ENCODE measurements around the gene MRPL49. TPM values are rescaled to one million over a fixed set of nuclear protein-coding genes. Genes with fewer than 3 reads are reported as not detected.

The MRPL49 gene
- total and polyA plus RNA-seq, 2 donors (not counting 1 experiment from before 2014, with no cell fraction given) = 39.6 to 48.5 TPM

GRCh38 chr11:65084598-65085375 lies 37.3 kb upstream of the MRPL49 start:
- no peaks in the 10 kb centered on the region for H3K27me3 ChIP-seq (replicated peaks in 1 of 4; ENCODE audit: control extremely low read depth in 1 of 4, control insufficient read depth in 3 of 4, insufficient read depth in 4 of 4, low read length in 3 of 4)
- CTCF ChIA-PET = interaction anchor here (0.8 to 1.3 kb wide), 5 partner anchors 8 to 183 kb away, joined by 3 to 6 read pairs (median 3); partner anchors contain the start of genes FAU and MRPL49
- peaks cover 8% of the 10 kb centered on the region for H4K20me1 ChIP-seq (ENCODE audit: control insufficient read depth, insufficient read depth, low read length, poor library complexity, severe bottlenecking)
- peaks cover 0 to 47% of the 10 kb centered on the region in 2 experiments for H3K36me3 ChIP-seq (replicated peaks in 1 of 2; ENCODE audit: control extremely low read depth in 1 of 2, control insufficient read depth in 1 of 2, extremely low read depth in 1 of 2, insufficient read depth in 2 of 2, low read length in 1 of 2)
- Mint-ChIP-seq H3K27me3 (no peaks in the 10 kb centered on the region), H3K9me3 (ENCODE audit: insufficient read depth) (no peaks in the 10 kb centered on the region), H3K4me3 (peak overlapping the region; percentile 98), H3K4me1 (peaks cover 28% of the 10 kb centered on the region), H3K27ac (peak overlapping the region; percentile 100)
- H3K79me2 ChIP-seq (ENCODE audit: control insufficient read depth, insufficient read depth, low read length) = peaks cover 21% of the 10 kb centered on the region
- peak overlapping the region; percentile 86 for H3K9ac ChIP-seq (ENCODE audit: low read length)
- TF ChIP-seq EZH2 (IDR thresholded peaks at IDR 0.05; ENCODE audit: borderline replicate concordance, insufficient read depth, low read depth, low read length, poor library complexity, severe bottlenecking) = no peak
- TF ChIP-seq CTCF (IDR thresholded peaks at IDR 0.05) = no peak
- 46% methylated on average over 18 of the region's 23 CpGs for WGBS (ENCODE audit: insufficient coverage)
- peak overlapping the region; percentile 91 to 94 for H3K27ac ChIP-seq (ENCODE audit: low read length in 2 of 2)
- DNase-seq = no peak
- H3K9me3 ChIP-seq (ENCODE audit: control extremely low read depth in 1 of 3, control insufficient read depth in 2 of 3, insufficient read depth in 1 of 3, low read length in 2 of 3) = no peaks in the 10 kb centered on the region
- peak overlapping the region; percentile 61 to 81 (median 76) for H3K4me3 ChIP-seq (ENCODE audit: control extremely low read depth in 1 of 5, extremely low read depth in 1 of 5, insufficient read depth in 1 of 5, low read depth in 2 of 5, low read length in 4 of 5)
- peak overlapping the region; percentile 88 for H3K4me2 ChIP-seq (replicated peaks; ENCODE audit: low read depth, low read length, poor library complexity, severe bottlenecking)
- no peak for ATAC-seq (ENCODE audit: low read depth)
- H2AFZ ChIP-seq (ENCODE audit: insufficient read depth, low read depth, low read length, poor library complexity, severe bottlenecking) = peak overlapping the region; percentile 98
- POLR2A ChIA-PET = interaction anchor here (0.6 kb wide), 1 partner anchor 10 kb away, joined by 7 read pairs; no protein-coding TSS in a partner anchor
- peaks cover 12 to 19% of the 10 kb centered on the region in 2 donors for H3K4me1 ChIP-seq (ENCODE audit: control insufficient read depth in 2 of 2, insufficient read depth in 2 of 2, low read length in 2 of 2)
- intact Hi-C loops (cut with micrococcal nuclease) = loop anchor here (1.0 kb wide), 9 partner anchors 12 to 167 kb away; partner anchors contain the start of genes ARL2, ATG2A, FAU and MRPL49

- peak overlapping the region; percentile 100 for H3K27ac Mint-ChIP-seq
- peak overlapping the region; percentile 98 for H3K4me3 Mint-ChIP-seq
- H3K4me2 ChIP-seq (replicated peaks; ENCODE audit: low read depth, low read length, poor library complexity, severe bottlenecking) = no peak overlapping the region
- no peaks in the 10 kb centered on the region for H3K9me3 ChIP-seq (ENCODE audit: control extremely low read depth in 1 of 3, control insufficient read depth in 2 of 3, insufficient read depth in 1 of 3, low read length in 2 of 3)
- no peak overlapping the region for H3K9ac ChIP-seq (ENCODE audit: low read length)
- peaks cover 8% of the 10 kb centered on the region for H4K20me1 ChIP-seq (ENCODE audit: control insufficient read depth, insufficient read depth, low read length, poor library complexity, severe bottlenecking)
- H3K36me3 ChIP-seq (replicated peaks in 1 of 2; ENCODE audit: control extremely low read depth in 1 of 2, control insufficient read depth in 1 of 2, extremely low read depth in 1 of 2, insufficient read depth in 2 of 2, low read length in 1 of 2) = peaks cover 0 to 47% of the 10 kb centered on the region in 2 experiments
- ChIA-PET CTCF (interaction anchor here (0.8 to 1.3 kb wide), 5 partner anchors 9 to 182 kb away, joined by 3 to 6 read pairs (median 3); partner anchors contain the start of genes FAU and MRPL49), POLR2A (no interaction called here)
- DNase-seq (no peak), ATAC-seq (ENCODE audit: low read depth) (no peak)
- intact Hi-C loops (cut with micrococcal nuclease) = no loop called here
- no peaks in the 10 kb centered on the region for H3K9me3 Mint-ChIP-seq (ENCODE audit: insufficient read depth)
- H3K27me3 Mint-ChIP-seq = no peaks in the 10 kb centered on the region
- 100% methylated on average over 1 of the region's 4 CpGs for WGBS (ENCODE audit: insufficient coverage)
- no peak for TF ChIP-seq EZH2 (IDR thresholded peaks at IDR 0.05; ENCODE audit: borderline replicate concordance, insufficient read depth, low read depth, low read length, poor library complexity, severe bottlenecking)
- TF ChIP-seq CTCF (IDR thresholded peaks at IDR 0.05) = no peak
- H3K4me1 Mint-ChIP-seq = peaks cover 28% of the 10 kb centered on the region
- no peaks in the 10 kb centered on the region for H3K27me3 ChIP-seq (replicated peaks in 1 of 4; ENCODE audit: control extremely low read depth in 1 of 4, control insufficient read depth in 3 of 4, insufficient read depth in 4 of 4, low read length in 3 of 4)
- H3K4me1 ChIP-seq (ENCODE audit: control insufficient read depth in 2 of 2, insufficient read depth in 2 of 2, low read length in 2 of 2) = peaks cover 12 to 19% of the 10 kb centered on the region in 2 donors
- H3K27ac ChIP-seq (ENCODE audit: low read length in 2 of 2) = no peak overlapping the region
- H3K4me3 ChIP-seq (ENCODE audit: control extremely low read depth in 1 of 5, extremely low read depth in 1 of 5, insufficient read depth in 1 of 5, low read depth in 2 of 5, low read length in 4 of 5) = no peak overlapping the region
- H2AFZ ChIP-seq (ENCODE audit: insufficient read depth, low read depth, low read length, poor library complexity, severe bottlenecking) = no peak overlapping the region
- H3K79me2 ChIP-seq (ENCODE audit: control insufficient read depth, insufficient read depth, low read length) = peaks cover 21% of the 10 kb centered on the region
Measured at GRCh38 chr11:65085446-65085845, 36.7 kb upstream of the MRPL49 start.

All from B cell (primary cell).